ENCODE data around the gene ARHGAP6.
"Not testable (repeated sequence)": the region's sequence is repeated elsewhere in the genome, so short reads cannot be mapped to it uniquely, and the experiment has no call there.

The ARHGAP6 gene

GRCh38 chrX:11540532-11541377 lies 125.0 kb downstream of the ARHGAP6 start:
- H3K36me3 Mint-ChIP-seq = no peaks in the 10 kb centered on the region
- no peaks in the 10 kb centered on the region for H3K9me3 Mint-ChIP-seq
- no peaks in the 10 kb centered on the region for H3K27me3 Mint-ChIP-seq
- no peak overlapping the region for H3K27ac Mint-ChIP-seq
- CTCF ChIA-PET = interaction anchor here (1.0 kb wide), 1 partner anchor 207 kb away, joined by 3 read pairs; no protein-coding TSS in a partner anchor
- no peak for DNase-seq
- H3K4me3 Mint-ChIP-seq = no peak overlapping the region
- H3K4me1 Mint-ChIP-seq = no peaks in the 10 kb centered on the region

GRCh38 chrX:11537141-11537540 lies 128.6 kb downstream of the ARHGAP6 start:
- Mint-ChIP-seq H3K27ac (no peak overlapping the region), H3K9me3 (no peaks in the 10 kb centered on the region), H3K36me3 (no peaks in the 10 kb centered on the region), H3K27me3 (no peaks in the 10 kb centered on the region), H3K4me1 (no peaks in the 10 kb centered on the region), H3K4me3 (no peak overlapping the region)
- DNase-seq = no peak
- CTCF ChIA-PET = no interaction called here

- no peaks in the 10 kb centered on the region for H3K27me3 Mint-ChIP-seq
- CTCF ChIA-PET = interaction anchor here (0.8 kb wide), 1 partner anchor 189 kb away, joined by 3 read pairs; no protein-coding TSS in a partner anchor
- H3K4me1 Mint-ChIP-seq = no peaks in the 10 kb centered on the region
- no peak for DNase-seq
- H3K36me3 Mint-ChIP-seq = no peaks in the 10 kb centered on the region
- no peaks in the 10 kb centered on the region for H3K9me3 Mint-ChIP-seq
- H3K27ac Mint-ChIP-seq = no peak overlapping the region
- no peak overlapping the region for H3K4me3 Mint-ChIP-seq
Measured at GRCh38 chrX:11535156-11535919, 130.4 kb downstream of the ARHGAP6 start.

- Mint-ChIP-seq H3K27ac (no peak overlapping the region), H3K9me3 (no peaks in the 10 kb centered on the region), H3K36me3 (no peaks in the 10 kb centered on the region), H3K27me3 (no peaks in the 10 kb centered on the region), H3K4me1 (no peaks in the 10 kb centered on the region), H3K4me3 (no peak overlapping the region)
- no peak for DNase-seq
- CTCF ChIA-PET = interaction anchor here (1.1 kb wide), 1 partner anchor 1168 kb away, joined by 3 read pairs; no protein-coding TSS in a partner anchor
Measured at GRCh38 chrX:11533199-11533651, 132.5 kb downstream of the ARHGAP6 start.

GRCh38 chrX:11532291-11533078 lies 133.2 kb downstream of the ARHGAP6 start:
- Mint-ChIP-seq H3K4me1 (no peaks in the 10 kb centered on the region), H3K9me3 (no peaks in the 10 kb centered on the region), H3K36me3 (no peaks in the 10 kb centered on the region), H3K27ac (no peak overlapping the region), H3K4me3 (no peak overlapping the region), H3K27me3 (no peaks in the 10 kb centered on the region)
- no peak for DNase-seq
- CTCF ChIA-PET = interaction anchor here (1.1 to 1.5 kb wide), 2 partner anchors 230 to 1169 kb away, joined by 3 read pairs; no protein-coding TSS in a partner anchor

GRCh38 chrX:11531226-11531625 lies 134.5 kb downstream of the ARHGAP6 start:
- Mint-ChIP-seq H3K4me3 (no peak overlapping the region), H3K27me3 (no peaks in the 10 kb centered on the region), H3K4me1 (no peaks in the 10 kb centered on the region), H3K36me3 (no peaks in the 10 kb centered on the region), H3K27ac (no peak overlapping the region), H3K9me3 (no peaks in the 10 kb centered on the region)
- no peak for DNase-seq
- CTCF ChIA-PET = interaction anchor here (0.6 to 1.5 kb wide), 3 partner anchors 174 to 231 kb away, joined by 3 to 4 read pairs (median 3); no protein-coding TSS in a partner anchor

- CTCF ChIA-PET = no interaction called here
- Mint-ChIP-seq H3K9me3 (no peaks in the 10 kb centered on the region), H3K4me1 (no peaks in the 10 kb centered on the region), H3K4me3 (no peak overlapping the region), H3K36me3 (no peaks in the 10 kb centered on the region), H3K27me3 (no peaks in the 10 kb centered on the region), H3K27ac (no peak overlapping the region)
- DNase-seq = no peak
Measured at GRCh38 chrX:11530621-11531020, 135.1 kb downstream of the ARHGAP6 start.

- Mint-ChIP-seq H3K27me3 (no peaks in the 10 kb centered on the region), H3K36me3 (no peaks in the 10 kb centered on the region), H3K4me1 (no peaks in the 10 kb centered on the region), H3K4me3 (no peak overlapping the region), H3K9me3 (no peaks in the 10 kb centered on the region), H3K27ac (no peak overlapping the region)
- CTCF ChIA-PET = interaction anchor here (0.6 kb wide), 1 partner anchor 1045 kb away, joined by 3 read pairs; no protein-coding TSS in a partner anchor
- no peak for DNase-seq
Measured at GRCh38 chrX:11528623-11529022, 137.1 kb downstream of the ARHGAP6 start.

- Mint-ChIP-seq H3K4me3 (no peak overlapping the region), H3K27ac (no peak overlapping the region), H3K4me1 (no peaks in the 10 kb centered on the region), H3K36me3 (no peaks in the 10 kb centered on the region), H3K9me3 (no peaks in the 10 kb centered on the region), H3K27me3 (no peaks in the 10 kb centered on the region)
- CTCF ChIA-PET = no interaction called here
- no peak for DNase-seq
Measured at GRCh38 chrX:11525685-11526084, 140.0 kb downstream of the ARHGAP6 start.

- H3K9me3 Mint-ChIP-seq, H3K27ac Mint-ChIP-seq, H3K27me3 Mint-ChIP-seq, DNase-seq, H3K4me1 Mint-ChIP-seq, CTCF ChIA-PET, H3K4me3 Mint-ChIP-seq, H3K36me3 Mint-ChIP-seq: not testable (repeated sequence)
Measured at GRCh38 chrX:11519234-11519633, 146.5 kb downstream of the ARHGAP6 start.

GRCh38 chrX:11509786-11510185 lies 155.9 kb downstream of the ARHGAP6 start:
- H3K27ac Mint-ChIP-seq = no peak overlapping the region
- CTCF ChIA-PET = no interaction called here
- H3K4me3 Mint-ChIP-seq = no peak overlapping the region
- peaks cover 4% of the 10 kb centered on the region for H3K27me3 Mint-ChIP-seq
- H3K9me3 Mint-ChIP-seq = no peaks in the 10 kb centered on the region
- H3K36me3 Mint-ChIP-seq = no peaks in the 10 kb centered on the region
- no peaks in the 10 kb centered on the region for H3K4me1 Mint-ChIP-seq
- DNase-seq = no peak

GRCh38 chrX:11504234-11504633 lies 161.5 kb downstream of the ARHGAP6 start:
- H3K27me3 Mint-ChIP-seq = peaks cover 4% of the 10 kb centered on the region
- H3K27ac Mint-ChIP-seq = no peak overlapping the region
- no peaks in the 10 kb centered on the region for H3K36me3 Mint-ChIP-seq
- no peak overlapping the region for H3K4me3 Mint-ChIP-seq
- no peak for DNase-seq
- CTCF ChIA-PET = no interaction called here
- H3K4me1 Mint-ChIP-seq = no peaks in the 10 kb centered on the region
- no peaks in the 10 kb centered on the region for H3K9me3 Mint-ChIP-seq

GRCh38 chrX:11499076-11500044 lies 166.4 kb downstream of the ARHGAP6 start:
- no peaks in the 10 kb centered on the region for H3K4me1 Mint-ChIP-seq
- no peak overlapping the region for H3K4me3 Mint-ChIP-seq
- CTCF ChIA-PET = no interaction called here
- H3K27ac Mint-ChIP-seq = no peak overlapping the region
- no peaks in the 10 kb centered on the region for H3K36me3 Mint-ChIP-seq
- no peaks in the 10 kb centered on the region for H3K9me3 Mint-ChIP-seq
- H3K27me3 Mint-ChIP-seq = no peaks in the 10 kb centered on the region
- DNase-seq = no peak

Data from activated naive CD4-positive, alpha-beta T cell treated with anti-CD3 and anti-CD28 coated beads, Interleukin-2, amount 10 ng/mL, durations not matched to agents 7 days and 5 days (primary cell).